ENCODE measurements around the gene STPG2. TPM values are rescaled to one million over a fixed set of nuclear protein-coding genes. Genes with fewer than 3 reads are reported as not detected.

Gene STPG2
- 0.09 and 0.66 TPM in 2 replicates for total RNA-seq

DNA sequence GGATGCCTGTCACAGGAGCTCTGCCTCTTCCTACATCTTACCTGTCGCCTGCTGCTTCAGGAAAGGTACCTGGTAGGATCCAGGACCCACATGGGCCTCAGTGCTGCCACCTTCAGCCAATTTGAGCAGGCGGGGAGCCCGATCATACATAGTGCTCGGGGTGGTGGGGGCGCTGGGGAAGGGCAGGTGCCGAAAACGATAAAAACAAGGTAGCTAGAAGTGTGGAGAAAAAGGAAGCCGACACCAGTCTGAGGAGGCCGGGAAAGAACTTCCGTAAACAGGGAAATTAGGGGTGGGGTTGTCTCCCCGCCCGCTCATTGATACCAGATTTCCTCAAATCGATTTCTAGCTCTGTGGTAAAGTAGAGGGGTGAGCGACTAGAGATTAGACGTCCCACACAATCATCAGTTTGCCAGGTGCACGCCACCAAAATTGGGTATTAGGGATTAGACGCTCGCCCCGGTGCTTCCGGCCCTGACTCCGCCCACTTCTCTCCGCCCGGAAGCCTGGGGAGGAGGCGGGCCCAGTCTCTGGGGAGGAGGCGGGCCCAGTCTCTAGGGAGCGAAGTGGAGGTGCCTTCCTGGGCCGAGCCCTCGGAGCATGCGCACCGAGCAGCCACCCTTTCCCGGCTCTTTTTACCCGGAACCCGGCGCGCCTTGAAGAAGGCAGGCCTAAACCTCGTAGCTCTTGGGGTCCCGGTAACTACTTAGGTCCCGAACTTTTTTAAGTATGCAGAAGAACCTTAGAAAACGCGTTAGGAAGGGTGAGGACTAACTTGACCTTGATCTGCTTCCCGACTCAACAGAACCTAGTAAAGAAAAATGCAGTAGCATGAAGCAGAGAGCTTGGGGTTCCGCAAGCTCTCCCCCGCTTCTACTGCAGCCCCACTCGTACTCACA lies at the start of gene STPG2:
Gene STPG2, minus strand, starts transcription at position 476 of the 899 bp plus-strand sequence.

Other genes with a start within 250 kb of the STPG2 start
- gene RAP1GDS1, start 117.9 kb upstream of the STPG2 start, total RNA-seq = 55.4 and 61.0 TPM in 2 replicates

Measured in endothelial cell of coronary artery (primary cell).